ENCODE data around the gene GMPR2. TPM values are rescaled to one million over a fixed set of nuclear protein-coding genes. Genes with fewer than 3 reads are reported as not detected.

GMPR2 gene
- total and polyA plus RNA-seq, 2 of the 13 experiments (the other 11 are each of a cell fraction or from before 2014, with no cell fraction given) = 210 to 273 TPM

GRCh38 chr14:24240110-24240918 lies 7.6 kb downstream of the GMPR2 start:
- Histone ChIP-seq H3K27ac (ENCODE audit: extremely low read length, insufficient read depth, low read length) (no peak overlapping the region), H3K4me1 (ENCODE audit: insufficient read depth, low read length) (peaks cover 45% of the 10 kb centered on the region), H3K79me2 (ENCODE audit: insufficient read depth, low read length) (peaks cover 12% of the 10 kb centered on the region), H3K36me3 (replicated peaks in 1 of 2; ENCODE audit: control insufficient read depth in 1 of 2, insufficient read depth in 2 of 2, low read length in 2 of 2) (peaks cover 41 to 58% of the 10 kb centered on the region in 2 experiments), H3K9ac (ENCODE audit: insufficient read depth, low read depth, low read length) (no peak overlapping the region), H3K9me3 (ENCODE audit: low read length) (no peaks in the 10 kb centered on the region), H2AFZ (ENCODE audit: low read length) (no peak overlapping the region), H3K4me3 (replicated peaks in 1 of 3; ENCODE audit: insufficient read depth in 1 of 3, low read depth in 2 of 3, low read length in 3 of 3) (no peak overlapping the region), H4K20me1 (ENCODE audit: insufficient read depth, low read length) (0 out of 2 replicates have a peak, but pooled peaks cover 3% of the 10 kb centered on the region), H3K27me3 (ENCODE audit: control insufficient read depth in 1 of 2, insufficient read depth in 2 of 2, low read length in 2 of 2) (no peaks in the 10 kb centered on the region; a peak in 1 of 5 replicates), H3K4me2 (ENCODE audit: low read depth, low read length) (no peak overlapping the region)
- DNase-seq (ENCODE audit: low spot score) (no peak), FAIRE-seq (no peak), ATAC-seq (no peak)
- in situ Hi-C loops (cut with HindIII; ENCODE audit: extremely low pct_ligation_motif_present, low pct_unique_long_range_greater_than_20kb) = loop anchor here (5.0 to 10.0 kb wide), 2 partner anchors 57 to 194 kb away; partner anchors contain the start of genes DHRS1 and NOP9
- CTCF ChIA-PET (ENCODE audit: low intra/inter-chr PET ratio, low total read pairs) = interaction anchor here (1.3 kb wide), 1 partner anchor 56 kb away, joined by 3 read pairs; no protein-coding TSS in a partner anchor
- BruUV-seq (replicated peaks) = no TSS peak
- intact Hi-C loops (cut with micrococcal nuclease; ENCODE audit: unreplicated experiment) = no loop called here
- POLR2A ChIA-PET = interaction anchor here (0.7 to 18.0 kb wide), 9 partner anchors 7 to 190 kb away, joined by 4 to 850 read pairs (median 62); partner anchors contain the start of genes CBLN3, CHMP4A, CIDEB and DCAF11
- 97% methylated on average over 9 of the region's 9 CpGs for WGBS (ENCODE audit: low lambda C conversion rate)
- TF ChIP-seq STAG1 (CRISPR knock-in tag; IDR thresholded peaks at IDR 0.05) (no peak), U2AF2 (IDR thresholded peaks at IDR 0.05; ENCODE audit: low read depth, low read length) (no peak), DNMT1 (CRISPR knock-in tag; IDR thresholded peaks at IDR 0.05) (no peak), IRX3 (CRISPR knock-in tag; IDR thresholded peaks at IDR 0.05; ENCODE audit: borderline replicate concordance, low read depth) (0 out of 2 replicates have a peak, but pooled peaks have one; percentile 37), NFYC (CRISPR knock-in tag; IDR thresholded peaks at IDR 0.05) (0 out of 2 replicates have a peak, but pooled peaks have one; percentile 10), ZBTB26 (CRISPR knock-in tag; IDR thresholded peaks at IDR 0.05; ENCODE audit: borderline replicate concordance) (no peak), NR0B2 (CRISPR knock-in tag; IDR thresholded peaks at IDR 0.05) (no peak), HNRNPH1 (optimal IDR thresholded peaks at IDR 0.05; ENCODE audit: low read depth, low read length) (no peak), SSRP1 (CRISPR knock-in tag; IDR thresholded peaks at IDR 0.05) (peak; percentile 92), ZNF354B (CRISPR knock-in tag; IDR thresholded peaks at IDR 0.05) (0 out of 2 replicates have a peak, but pooled peaks have one; percentile 57), TAF1 (CRISPR knock-in tag; IDR thresholded peaks at IDR 0.05) (0 out of 2 replicates have a peak, but pooled peaks have one; percentile 13), HOXD1 (CRISPR knock-in tag; IDR thresholded peaks at IDR 0.05) (no peak), ZBTB2 (CRISPR knock-in tag; IDR thresholded peaks at IDR 0.05; ENCODE audit: low read depth) (no peak), ZNF720 (CRISPR knock-in tag; IDR thresholded peaks at IDR 0.05) (no peak), HNF4A (CRISPR knock-in tag; IDR thresholded peaks at IDR 0.05) (no peak), NPAS2 (CRISPR knock-in tag; IDR thresholded peaks at IDR 0.05; ENCODE audit: borderline replicate concordance) (no peak), ZNF264 (CRISPR knock-in tag; IDR thresholded peaks at IDR 0.05) (no peak), ATM (IDR thresholded peaks at IDR 0.05; ENCODE audit: borderline replicate concordance) (no peak), SRSF9 (IDR thresholded peaks at IDR 0.05; ENCODE audit: borderline replicate concordance, insufficient read depth, low read depth, low read length, poor library complexity, severe bottlenecking) (no peak), TFE3 (CRISPR knock-in tag; IDR thresholded peaks at IDR 0.05) (no peak)
